ENCODE measurements around the gene F10.

- no peak for TF ChIP-seq ESRRG (CRISPR knock-in tag; IDR thresholded peaks at IDR 0.05)
- no peak for TF ChIP-seq TOX (CRISPR knock-in tag; IDR thresholded peaks at IDR 0.05; ENCODE audit: borderline replicate concordance)
- no peak for TF ChIP-seq ZFP30 (CRISPR knock-in tag; IDR thresholded peaks at IDR 0.05)
- TF ChIP-seq RARB (CRISPR knock-in tag; IDR thresholded peaks at IDR 0.05), result no peak
- no peak for TF ChIP-seq TSHZ2 (CRISPR knock-in tag; IDR thresholded peaks at IDR 0.05)
- TF ChIP-seq ZNF70 (CRISPR knock-in tag; IDR thresholded peaks at IDR 0.05), result no peak
- no peak for TF ChIP-seq ISL1 (CRISPR knock-in tag; IDR thresholded peaks at IDR 0.05)
- no peak for TF ChIP-seq ZNF565 (CRISPR knock-in tag; conservative IDR thresholded peaks at IDR 0.05; ENCODE audit: low read depth)
- TF ChIP-seq ZFP3 (CRISPR knock-in tag; IDR thresholded peaks at IDR 0.05), result no peak
- TF ChIP-seq, protein P1, sequence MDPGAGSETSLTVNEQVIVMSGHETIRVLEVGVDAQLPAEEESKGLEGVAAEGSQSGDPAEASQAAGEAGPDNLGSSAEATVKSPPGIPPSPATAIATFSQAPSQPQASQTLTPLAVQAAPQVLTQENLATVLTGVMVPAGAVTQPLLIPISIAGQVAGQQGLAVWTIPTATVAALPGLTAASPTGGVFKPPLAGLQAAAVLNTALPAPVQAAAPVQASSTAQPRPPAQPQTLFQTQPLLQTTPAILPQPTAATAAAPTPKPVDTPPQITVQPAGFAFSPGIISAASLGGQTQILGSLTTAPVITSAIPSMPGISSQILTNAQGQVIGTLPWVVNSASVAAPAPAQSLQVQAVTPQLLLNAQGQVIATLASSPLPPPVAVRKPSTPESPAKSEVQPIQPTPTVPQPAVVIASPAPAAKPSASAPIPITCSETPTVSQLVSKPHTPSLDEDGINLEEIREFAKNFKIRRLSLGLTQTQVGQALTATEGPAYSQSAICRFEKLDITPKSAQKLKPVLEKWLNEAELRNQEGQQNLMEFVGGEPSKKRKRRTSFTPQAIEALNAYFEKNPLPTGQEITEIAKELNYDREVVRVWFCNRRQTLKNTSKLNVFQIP (CRISPR knock-in tag; IDR thresholded peaks at IDR 0.05; ENCODE audit: borderline replicate concordance, low read depth), result no peak
- TF ChIP-seq GLIS3 (CRISPR knock-in tag; IDR thresholded peaks at IDR 0.05), result no peak
- TF ChIP-seq PATZ1 (CRISPR knock-in tag; IDR thresholded peaks at IDR 0.05; ENCODE audit: borderline replicate concordance), result no peak
Measured at GRCh38 chr13:113077566-113077952, 45.0 kb upstream of the F10 start.

All from SK-N-SH treated with all-trans-retinoic acid at 6 μM for 48 hours (cell line).